ENCODE measurements around the gene PRR30. TPM values are rescaled to one million over a fixed set of nuclear protein-coding genes. Genes with fewer than 3 reads are reported as not detected.
"Not testable (repeated sequence)": the region's sequence is repeated elsewhere in the genome, so short reads cannot be mapped to it uniquely, and the experiment has no call there.

PRR30 gene
- total RNA-seq, 2 experiments from 2014 or later = not detected

- Histone ChIP-seq H3K4me3 (ENCODE audit: low read length) (peak within 1 kb of the TSS; percentile 24), H3K9me3 (ENCODE audit: control insufficient read depth in 1 of 2, insufficient read depth in 1 of 2, low read length in 2 of 2) (peaks cover 0 to 4% of the 10 kb centered on the region in 2 experiments), H3K36me3 (ENCODE audit: insufficient read depth, low read length) (no peaks in the 10 kb centered on the region), H3K27ac (ENCODE audit: low read depth in 1 of 2, low read length in 2 of 2) (no peak within 1 kb of the TSS), H3K4me1 (ENCODE audit: insufficient read depth, low read length) (peaks cover 21% of the 10 kb centered on the region), H3K27me3 (ENCODE audit: control insufficient read depth in 1 of 2, insufficient read depth in 2 of 2, low read length in 2 of 2) (peaks cover 13 to 14% of the 10 kb centered on the region in 2 experiments)
- DNase-seq (peak in 2 of 14 experiments; percentile 25 to 43), ATAC-seq (ENCODE audit: poor library complexity) (no peak)
- CTCF ChIA-PET = no interaction called here
- Mint-ChIP-seq H3K9me3 (no peaks in the 10 kb centered on the region), H3K4me3 (peak within 1 kb of the TSS; percentile 81), H3K27ac (no peak within 1 kb of the TSS), H3K27me3 (peaks cover 33% of the 10 kb centered on the region), H3K36me3 (ENCODE audit: low read depth) (no peaks in the 10 kb centered on the region), H3K4me1 (ENCODE audit: low read depth) (peaks cover 18% of the 10 kb centered on the region)
- intact Hi-C loops (cut with DNase I, micrococcal nuclease) = no loop called here
- POLR2A ChIA-PET = interaction anchor here (0.8 kb wide), 1 partner anchor 47 kb away, joined by 3 read pairs; the partner anchor contains the start of gene OST4
- no peak for TF ChIP-seq CTCF (IDR thresholded peaks at IDR 0.05)
Measured at GRCh38 chr2:27118525-27119329, 20.5 kb downstream of the PRR30 start, which contains the start of gene CGREF1. CGREF1 (minus strand) TSS chr2:27119128; CDS start chr2:27104366, 14,762 bp downstream.

DNA sequence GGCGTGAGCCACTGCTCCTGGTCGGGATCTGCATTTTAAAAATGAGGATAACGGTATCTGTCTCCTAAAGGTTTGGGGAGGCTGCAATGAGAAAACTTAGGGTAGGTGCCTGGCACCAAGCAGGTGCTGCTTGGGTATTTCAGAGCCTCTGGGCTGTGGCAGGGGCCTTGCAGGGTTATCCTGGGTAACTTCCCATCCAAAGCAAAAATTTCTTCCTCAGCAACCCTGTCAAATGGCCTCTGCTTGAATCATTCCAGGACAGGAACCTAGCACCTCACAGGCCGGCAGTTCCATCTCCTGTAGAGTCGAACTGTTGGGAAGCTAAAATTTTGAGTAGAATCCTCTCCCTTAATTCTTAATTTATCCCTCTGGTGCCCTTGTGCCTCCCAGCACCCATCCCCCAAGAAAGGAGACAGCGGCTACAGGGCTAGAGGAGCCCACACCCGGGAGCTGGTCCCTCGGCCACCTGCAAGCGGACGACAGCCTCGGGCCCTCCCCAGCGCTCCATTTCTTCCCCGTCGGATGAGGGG is 21.1 kb downstream of the PRR30 start:
- ATAC-seq (ENCODE audit: poor library complexity) (no peak), DNase-seq (no peak)
- no peak for TF ChIP-seq CTCF (IDR thresholded peaks at IDR 0.05)
- intact Hi-C loops (cut with DNase I, micrococcal nuclease) = no loop called here
- Histone ChIP-seq H3K4me1 (ENCODE audit: insufficient read depth, low read length) (peaks cover 16% of the 10 kb centered on the region), H3K27ac (ENCODE audit: low read depth in 1 of 2, low read length in 2 of 2) (no peak overlapping the region), H3K9me3 (ENCODE audit: control insufficient read depth in 1 of 2, insufficient read depth in 1 of 2, low read length in 2 of 2) (peaks cover 0 to 4% of the 10 kb centered on the region in 2 experiments), H3K4me3 (ENCODE audit: low read length) (no peak overlapping the region), H3K27me3 (ENCODE audit: control insufficient read depth in 1 of 2, insufficient read depth in 2 of 2, low read length in 2 of 2) (peaks cover 13 to 14% of the 10 kb centered on the region in 2 experiments), H3K36me3 (ENCODE audit: insufficient read depth, low read length) (no peaks in the 10 kb centered on the region)
- CTCF ChIA-PET = no interaction called here
- H3K9me3 Mint-ChIP-seq = no peaks in the 10 kb centered on the region
- H3K4me1 Mint-ChIP-seq (ENCODE audit: low read depth) = peaks cover 13% of the 10 kb centered on the region
- POLR2A ChIA-PET = interaction anchor here (0.8 kb wide), 1 partner anchor 47 kb away, joined by 3 read pairs; the partner anchor contains the start of gene OST4
- no peak overlapping the region for H3K27ac Mint-ChIP-seq
- no peaks in the 10 kb centered on the region for H3K36me3 Mint-ChIP-seq (ENCODE audit: low read depth)
- H3K4me3 Mint-ChIP-seq = peak overlapping the region; percentile 7
- peaks cover 33% of the 10 kb centered on the region for H3K27me3 Mint-ChIP-seq

DNA sequence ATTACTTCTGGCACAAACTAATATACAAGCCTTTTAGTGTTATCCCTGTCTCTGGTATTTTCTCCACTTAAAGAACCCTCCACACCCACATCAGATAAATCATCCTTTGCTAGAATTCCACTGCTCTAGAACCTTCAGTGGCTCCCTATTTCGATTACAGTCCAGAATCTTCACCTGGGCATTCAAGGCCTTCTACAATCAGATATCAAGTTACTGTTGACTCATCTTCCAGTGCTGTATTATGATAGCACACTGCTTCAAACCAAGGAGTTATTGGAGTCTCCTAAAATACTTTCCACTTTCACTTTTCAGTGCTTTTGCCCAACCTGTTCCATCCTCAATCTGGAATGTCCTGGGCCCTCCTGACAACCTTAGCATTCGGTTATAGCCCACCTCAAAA is 23.7 kb downstream of the PRR30 start:
- Histone ChIP-seq H3K9me3 (ENCODE audit: control insufficient read depth in 1 of 2, insufficient read depth in 1 of 2, low read length in 2 of 2) (peaks cover 0 to 4% of the 10 kb centered on the region in 2 experiments), H3K4me1 (ENCODE audit: insufficient read depth, low read length) (peaks cover 9% of the 10 kb centered on the region), H3K27me3 (ENCODE audit: control insufficient read depth in 1 of 2, insufficient read depth in 2 of 2, low read length in 2 of 2) (peaks cover 13 to 14% of the 10 kb centered on the region in 2 experiments), H3K27ac (ENCODE audit: low read depth in 1 of 2, low read length in 2 of 2) (no peak overlapping the region), H3K36me3 (ENCODE audit: insufficient read depth, low read length) (no peaks in the 10 kb centered on the region), H3K4me3 (ENCODE audit: low read length) (no peak overlapping the region)
- Mint-ChIP-seq H3K9me3 (no peaks in the 10 kb centered on the region), H3K27me3 (peaks cover 33% of the 10 kb centered on the region), H3K36me3 (ENCODE audit: low read depth) (no peaks in the 10 kb centered on the region), H3K27ac (no peak overlapping the region), H3K4me1 (ENCODE audit: low read depth) (peaks cover 10% of the 10 kb centered on the region), H3K4me3 (no peak overlapping the region)
- ChIA-PET CTCF (no interaction called here), POLR2A (no interaction called here)
- intact Hi-C loops (cut with DNase I, micrococcal nuclease) = no loop called here
- no peak for DNase-seq
- TF ChIP-seq CTCF (IDR thresholded peaks at IDR 0.05) = no peak
- no peak for ATAC-seq (ENCODE audit: poor library complexity)

DNA sequence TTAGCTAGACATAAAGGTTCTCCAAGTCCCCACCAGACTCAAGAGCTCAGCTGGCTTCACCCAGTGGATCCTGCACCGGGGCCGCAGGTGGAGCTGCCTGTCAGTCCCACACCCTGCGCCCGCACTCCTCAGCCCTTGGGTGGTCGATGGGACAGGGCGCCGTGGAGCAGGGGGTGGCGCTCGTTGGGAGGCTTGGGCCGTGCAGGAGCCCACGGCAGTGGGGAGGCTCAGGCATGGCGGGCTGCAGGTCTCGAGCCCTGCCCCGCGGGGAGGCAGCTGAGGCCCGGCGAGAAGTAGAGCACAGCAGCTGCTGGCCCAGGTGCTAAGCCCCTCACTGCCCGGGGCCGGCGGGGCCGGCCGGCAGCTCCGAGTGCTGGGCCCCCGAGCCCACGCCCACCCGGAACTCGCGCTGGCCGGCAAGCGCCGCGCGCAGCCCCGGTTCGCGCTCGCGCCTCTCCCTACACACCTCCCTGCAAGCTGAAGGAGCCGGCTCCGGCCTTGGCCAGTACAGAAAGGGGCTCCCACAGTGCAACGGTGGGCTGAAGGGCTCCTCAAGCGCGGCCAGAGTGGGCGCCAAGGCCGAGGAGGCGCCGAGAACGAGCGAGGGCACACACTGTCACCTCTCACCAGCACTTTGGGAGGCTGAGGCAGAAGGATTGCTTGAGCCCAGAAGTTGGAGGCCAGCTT is 27.7 kb downstream of the PRR30 start:
- POLR2A ChIA-PET = interaction anchor here (1.5 kb wide), 1 partner anchor 12 kb away, joined by 6 read pairs; the partner anchor contains the start of gene ABHD1
- H3K4me1 Mint-ChIP-seq (ENCODE audit: low read depth) = not testable (repeated sequence)

More for the DNA sequence above, 27.7 kb downstream of the PRR30 start:
- H3K36me3 Mint-ChIP-seq (ENCODE audit: low read depth); H3K36me3 ChIP-seq (ENCODE audit: insufficient read depth, low read length); H3K27ac Mint-ChIP-seq; H3K27ac ChIP-seq (ENCODE audit: low read depth in 1 of 2, low read length in 2 of 2); H3K27me3 ChIP-seq (ENCODE audit: control insufficient read depth in 1 of 2, insufficient read depth in 2 of 2, low read length in 2 of 2); H3K4me3 ChIP-seq (ENCODE audit: low read length); H3K9me3 Mint-ChIP-seq; DNase-seq; H3K4me1 ChIP-seq (ENCODE audit: insufficient read depth, low read length); H3K9me3 ChIP-seq (ENCODE audit: control insufficient read depth in 1 of 2, insufficient read depth in 1 of 2, low read length in 2 of 2); H3K4me3 Mint-ChIP-seq; ATAC-seq (ENCODE audit: poor library complexity): not testable (repeated sequence)
- H3K27me3 Mint-ChIP-seq = peaks cover 13% of the 10 kb centered on the region
- CTCF ChIA-PET = interaction anchor here (0.6 kb wide), 1 partner anchor 141 kb away, joined by 5 read pairs; no protein-coding TSS in a partner anchor
- intact Hi-C loops (cut with DNase I, micrococcal nuclease) = loop anchor here in 1 of 2 experiments (5.0 kb wide), 1 partner anchor 36 kb away; the partner anchor contains the start of gene TCF23

Data from CD4-positive, alpha-beta T cell (primary cell).